MM.1S (cell line): ENCODE results near the gene IL7R.

Experiments
- DNase-seq: peaks from one replicate; pipeline ENCODE4 v3.0.0-alpha.2; 2015
- H2AFZ ChIP-seq: fragments of 300-600 bp; sonication (generic); 2 replicates; pipeline ENCODE4 v1.6.0; 2016; ENCODE audit warnings: antibody characterized with exemption, low read length
- H3F3A ChIP-seq: fragments of 300-600 bp; sonication (generic); 2 replicates; pipeline ENCODE4 v1.6.1; 2016; ENCODE audit warnings: mild to moderate bottlenecking, antibody characterized with exemption, low read length, moderate library complexity, mixed read lengths; ENCODE audit not compliant: insufficient read depth
- H3K27ac ChIP-seq: fragments of 300-600 bp; sonication (generic); 2 replicates; pipeline ENCODE4 v1.5.1; 2016; ENCODE audit warnings: mild to moderate bottlenecking, low read length
- H3K27me3 ChIP-seq: fragments of 300-600 bp; sonication (generic); replicated peaks from 2 replicates; pipeline ENCODE4 v1.6.0; 2016; ENCODE audit warnings: low read length; ENCODE audit not compliant: insufficient read depth
- H3K36me3 ChIP-seq: fragments of 300-600 bp; sonication (generic); replicated peaks from 2 replicates; pipeline ENCODE4 v1.6.1; 2016; ENCODE audit warnings: mild to moderate bottlenecking, low read length, mixed read lengths; ENCODE audit not compliant: insufficient read depth
- H3K4me1 ChIP-seq: fragments of 300-600 bp; sonication (generic); 2 replicates; pipeline ENCODE4 v1.6.1; 2016; ENCODE audit warnings: low read length, mixed read lengths
- H3K4me2 ChIP-seq: fragments of 300-600 bp; sonication (generic); 2 replicates; pipeline ENCODE4 v1.6.0; 2016; ENCODE audit warnings: low read depth, low read length
- H3K4me3 ChIP-seq: fragments of 300-600 bp; sonication (generic); 2 replicates; pipeline ENCODE4 v1.5.1; 2016; ENCODE audit warnings: low read length, mixed read lengths
- H3K79me2 ChIP-seq: fragments of 300-600 bp; sonication (generic); 2 replicates; pipeline ENCODE4 v1.6.1; 2016; ENCODE audit warnings: mixed run types, low read length, mixed read lengths
- H3K9ac ChIP-seq: fragments of 300-600 bp; sonication (generic); 2 replicates; pipeline ENCODE4 v1.6.1; 2016; ENCODE audit warnings: low read length, mixed read lengths
- H3K9me2 ChIP-seq: fragments of 300-600 bp; sonication (generic); replicated peaks from 2 replicates; pipeline ENCODE4 v1.6.1; 2016; ENCODE audit warnings: mild to moderate bottlenecking, low read length, mixed read lengths; ENCODE audit not compliant: insufficient read depth
- H3K9me3 ChIP-seq: fragments of 300-600 bp; sonication (generic); replicated peaks from 2 replicates; pipeline ENCODE4 v1.6.1; 2016; ENCODE audit warnings: mild to moderate bottlenecking, low read length, mixed read lengths; ENCODE audit not compliant: insufficient read depth
- H4K20me1 ChIP-seq: fragments of 300-600 bp; sonication (generic); 2 replicates; pipeline ENCODE4 v1.6.1; 2016; ENCODE audit warnings: mild to moderate bottlenecking, low read length, moderate library complexity, mixed read lengths; ENCODE audit not compliant: insufficient read depth
- EZH2 ChIP-seq: fragments of 300-600 bp; sonication (generic); optimal IDR thresholded peaks from 2 replicates; pipeline ENCODE3; 2017; ENCODE audit warnings: low read depth, mild to moderate bottlenecking, antibody characterized with exemption, low read length, mixed read lengths
- EZH2phosphoT487 ChIP-seq: fragments of 300-600 bp; sonication (generic); IDR thresholded peaks from 2 replicates; pipeline ENCODE4 v1.6.1; 2018; ENCODE audit warnings: antibody characterized with exemption, low read length
- TF ChIP-seq, protein P1 (sequence below): fragments of 300-600 bp; sonication (generic); IDR thresholded peaks from 2 replicates; pipeline ENCODE4 v1.5.1; 2016; ENCODE audit warnings: antibody characterized with exemption, low read length, mixed read lengths

The IL7R gene

DNA sequence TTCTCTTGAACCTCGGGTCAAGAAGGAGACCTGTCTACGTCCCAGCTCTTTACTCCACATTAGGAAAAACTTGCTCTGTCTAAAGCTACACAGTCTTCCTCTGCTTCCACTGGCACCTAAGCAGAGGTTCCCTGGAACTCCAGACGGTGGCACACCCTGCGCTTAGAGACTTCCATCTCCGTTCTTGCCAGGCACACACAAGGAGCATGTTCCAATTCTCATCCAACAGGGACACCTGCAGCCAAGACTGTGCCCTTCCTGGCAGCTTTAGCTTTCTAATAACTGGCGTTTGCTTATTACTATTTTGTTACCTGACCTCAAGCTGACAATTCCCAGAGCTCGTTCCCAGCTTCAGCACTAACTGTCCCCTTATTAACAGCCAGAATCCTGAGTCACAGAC lies 65.8 kb downstream of the IL7R start:
- H3K9ac ChIP-seq: no peak overlapping the region
- H3K27ac ChIP-seq: no peak overlapping the region
- no peak for DNase-seq
- TF ChIP-seq EZH2phosphoT487 (no peak), EZH2 (no peak)
- TF ChIP-seq, protein P1, sequence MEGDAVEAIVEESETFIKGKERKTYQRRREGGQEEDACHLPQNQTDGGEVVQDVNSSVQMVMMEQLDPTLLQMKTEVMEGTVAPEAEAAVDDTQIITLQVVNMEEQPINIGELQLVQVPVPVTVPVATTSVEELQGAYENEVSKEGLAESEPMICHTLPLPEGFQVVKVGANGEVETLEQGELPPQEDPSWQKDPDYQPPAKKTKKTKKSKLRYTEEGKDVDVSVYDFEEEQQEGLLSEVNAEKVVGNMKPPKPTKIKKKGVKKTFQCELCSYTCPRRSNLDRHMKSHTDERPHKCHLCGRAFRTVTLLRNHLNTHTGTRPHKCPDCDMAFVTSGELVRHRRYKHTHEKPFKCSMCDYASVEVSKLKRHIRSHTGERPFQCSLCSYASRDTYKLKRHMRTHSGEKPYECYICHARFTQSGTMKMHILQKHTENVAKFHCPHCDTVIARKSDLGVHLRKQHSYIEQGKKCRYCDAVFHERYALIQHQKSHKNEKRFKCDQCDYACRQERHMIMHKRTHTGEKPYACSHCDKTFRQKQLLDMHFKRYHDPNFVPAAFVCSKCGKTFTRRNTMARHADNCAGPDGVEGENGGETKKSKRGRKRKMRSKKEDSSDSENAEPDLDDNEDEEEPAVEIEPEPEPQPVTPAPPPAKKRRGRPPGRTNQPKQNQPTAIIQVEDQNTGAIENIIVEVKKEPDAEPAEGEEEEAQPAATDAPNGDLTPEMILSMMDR: no peak
- no peak overlapping the region for H3K4me2 ChIP-seq
- H2AFZ ChIP-seq: no peak overlapping the region
- no peaks in the 10 kb centered on the region for H3K27me3 ChIP-seq
- no peaks in the 10 kb centered on the region for H4K20me1 ChIP-seq
- H3K79me2 ChIP-seq: no peaks in the 10 kb centered on the region
- H3K4me3 ChIP-seq: no peak overlapping the region
- no peaks in the 10 kb centered on the region for H3F3A ChIP-seq
- no peaks in the 10 kb centered on the region for H3K9me2 ChIP-seq
- no peaks in the 10 kb centered on the region for H3K9me3 ChIP-seq
- H3K4me1 ChIP-seq: no peaks in the 10 kb centered on the region
- H3K36me3 ChIP-seq: no peaks in the 10 kb centered on the region

DNA sequence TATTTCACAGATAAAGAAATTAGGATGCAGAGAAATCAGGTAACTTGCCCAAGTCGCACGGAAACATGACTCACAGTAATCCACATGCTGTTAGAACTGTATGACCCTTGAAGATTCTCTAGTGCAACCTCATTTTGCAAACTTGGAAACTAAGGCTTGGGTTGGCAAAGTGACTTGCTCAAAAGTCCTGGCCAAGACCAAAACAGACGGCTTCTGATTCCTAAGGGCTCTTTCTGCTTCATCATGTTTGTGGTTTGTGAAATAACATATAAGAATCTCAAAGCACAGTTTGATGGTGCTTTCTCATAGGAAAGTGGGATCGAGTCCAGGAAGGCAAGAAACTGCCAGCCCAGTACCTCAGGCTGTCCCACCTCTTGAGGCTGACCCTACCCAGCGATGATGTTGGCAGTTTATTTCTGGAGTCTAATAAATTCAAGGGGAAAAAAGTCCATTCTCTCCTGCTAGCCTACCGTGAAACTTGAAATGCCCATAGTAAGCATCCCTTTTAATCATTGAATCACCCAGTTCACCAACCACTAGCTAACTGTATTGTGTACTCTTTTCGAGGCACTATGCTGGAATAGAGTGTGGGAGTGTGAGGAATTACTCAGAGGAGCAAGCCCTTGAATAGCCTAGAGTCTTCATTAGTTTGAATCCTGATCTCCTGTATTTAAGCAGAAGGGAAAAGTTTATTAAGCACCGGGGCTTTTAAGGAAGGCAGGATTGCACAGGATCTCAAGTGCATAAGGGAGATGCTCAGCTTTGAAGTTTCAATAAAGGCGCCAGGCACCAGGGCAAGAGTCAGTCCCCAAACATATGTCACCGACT lies 67.6 kb downstream of the IL7R start:
- no peaks in the 10 kb centered on the region for H3K27me3 ChIP-seq
- H4K20me1 ChIP-seq: no peaks in the 10 kb centered on the region
- no peaks in the 10 kb centered on the region for H3K4me1 ChIP-seq
- H3K9me3 ChIP-seq: no peaks in the 10 kb centered on the region
- no peak overlapping the region for H2AFZ ChIP-seq
- no peaks in the 10 kb centered on the region for H3K9me2 ChIP-seq
- H3K36me3 ChIP-seq: no peaks in the 10 kb centered on the region
- H3K27ac ChIP-seq: no peak overlapping the region
- H3K4me3 ChIP-seq: no peak overlapping the region
- no peak overlapping the region for H3K4me2 ChIP-seq
- H3K79me2 ChIP-seq: no peaks in the 10 kb centered on the region
- no peak for DNase-seq
- no peak overlapping the region for H3K9ac ChIP-seq
- H3F3A ChIP-seq: no peaks in the 10 kb centered on the region
- TF ChIP-seq, protein P1: no peak
- TF ChIP-seq EZH2: no peak
- no peak for TF ChIP-seq EZH2phosphoT487

DNA sequence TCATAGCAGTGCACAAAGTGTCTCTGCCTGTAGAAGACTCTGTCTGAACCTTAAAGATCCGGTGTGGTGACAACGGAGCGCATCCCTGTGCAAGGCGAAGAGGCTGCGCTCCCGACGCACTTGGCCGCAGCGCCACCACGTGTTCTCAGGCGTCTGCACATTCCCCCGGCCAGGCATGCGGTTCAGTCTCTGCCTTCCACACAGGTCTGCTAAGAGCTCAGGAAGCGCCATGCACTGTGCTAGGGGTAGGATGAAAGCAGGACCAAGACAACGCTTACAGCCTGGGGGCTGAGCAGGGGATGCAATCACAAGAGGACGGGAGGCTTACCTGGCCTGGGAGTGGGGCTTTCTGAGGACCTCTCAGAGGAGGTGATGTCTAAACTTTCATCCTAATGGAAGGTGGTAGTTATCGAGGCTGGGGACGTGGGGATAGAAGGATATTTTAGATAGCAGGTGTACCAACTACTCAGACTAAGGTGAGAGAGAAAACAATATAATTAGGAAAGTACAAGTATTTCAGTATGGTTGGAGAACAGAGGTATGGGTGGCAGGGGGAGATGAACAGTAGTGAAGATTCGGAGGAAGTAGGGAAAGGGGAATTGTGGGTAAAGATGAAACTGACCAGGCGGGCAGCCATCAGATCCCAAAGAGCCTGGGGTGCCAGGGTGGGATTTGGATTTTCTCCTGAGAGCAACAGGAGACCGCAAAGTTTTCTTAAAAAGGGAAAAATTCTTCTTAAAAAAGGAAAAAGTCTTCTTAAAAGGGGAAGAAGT lies 68.4 kb downstream of the IL7R start:
- Histone ChIP-seq H3K9ac (no peak overlapping the region), H3K4me2 (peak overlapping the region; percentile 39; the same call in 1 of the 2 replicates), H3K9me3 (no peaks in the 10 kb centered on the region), H3K4me3 (no peak overlapping the region), H3K4me1 (no peaks in the 10 kb centered on the region), H3K36me3 (no peaks in the 10 kb centered on the region), H3F3A (no peaks in the 10 kb centered on the region), H4K20me1 (no peaks in the 10 kb centered on the region), H3K79me2 (no peaks in the 10 kb centered on the region), H3K27me3 (no peaks in the 10 kb centered on the region), H3K27ac (no peak overlapping the region), H3K9me2 (no peaks in the 10 kb centered on the region), H2AFZ (peak overlapping the region; percentile 46; the same call in 1 of the 2 replicates)
- TF ChIP-seq, protein P1: peak; percentile 65
- TF ChIP-seq EZH2phosphoT487: no peak
- DNase-seq: peak; percentile 65
